ENCODE measurements around the gene TRPC4. TPM values are rescaled to one million over a fixed set of nuclear protein-coding genes. Genes with fewer than 3 reads are reported as not detected.

The TRPC4 gene
- total and polyA plus RNA-seq, 2 donors (not counting 3 experiments of a cell fraction or from before 2014, with no cell fraction given): 0.04 to 0.64 TPM

DNA sequence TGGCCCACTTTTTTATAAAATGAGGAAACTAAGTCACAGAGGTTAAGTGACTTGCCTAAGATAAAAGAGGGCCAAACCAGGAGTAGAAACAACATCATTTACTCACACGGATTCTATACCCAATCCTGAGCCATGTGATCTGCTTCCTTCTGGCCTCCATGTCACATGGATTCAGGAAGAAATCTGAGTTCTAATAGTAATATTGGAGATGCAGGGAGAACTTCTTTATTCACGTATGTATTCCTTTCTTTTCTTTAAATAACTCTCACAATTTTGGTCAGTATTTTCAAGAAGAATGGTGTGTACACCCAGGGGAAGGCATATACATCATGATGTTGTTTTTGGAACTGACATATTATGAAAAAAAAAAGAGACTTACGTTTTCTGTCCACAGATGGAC, 272.8 kb downstream of the TRPC4 start:
- Histone ChIP-seq H3K4me2 (ENCODE audit: insufficient read depth, low read length) (no peak overlapping the region), H3K9me3 (replicated peaks; ENCODE audit: control insufficient read depth, insufficient read depth, low read length) (no peaks in the 10 kb centered on the region), H3K36me3 (ENCODE audit: control insufficient read depth in 2 of 2, extremely low read depth in 1 of 2, insufficient read depth in 2 of 2, low read length in 2 of 2) (no peaks in the 10 kb centered on the region), H4K20me1 (replicated peaks; ENCODE audit: control insufficient read depth, extremely low read depth, insufficient read depth, low read length) (no peaks in the 10 kb centered on the region), H3K4me1 (ENCODE audit: control insufficient read depth, extremely low read depth, insufficient read depth, low read length) (peaks cover 12% of the 10 kb centered on the region), H3K27me3 (ENCODE audit: control insufficient read depth in 2 of 2, insufficient read depth in 2 of 2, low read length in 2 of 2) (no peaks in the 10 kb centered on the region), H3K79me2 (ENCODE audit: control insufficient read depth, insufficient read depth, low read length) (no peaks in the 10 kb centered on the region), H3K27ac (ENCODE audit: insufficient read depth, low read depth, low read length) (no peak overlapping the region), H3K4me3 (replicated peaks in 1 of 3; ENCODE audit: insufficient read depth in 1 of 3, low read depth in 1 of 3, low read length in 3 of 3) (no peak overlapping the region), H3K9ac (replicated peaks; ENCODE audit: extremely low read depth, insufficient read depth, low read length) (no peak overlapping the region), H2AFZ (ENCODE audit: low read depth, low read length) (no peak overlapping the region), H3K9me1 (replicated peaks; ENCODE audit: control insufficient read depth, extremely low read depth, insufficient read depth, low read length) (no peaks in the 10 kb centered on the region)
- intact Hi-C loops (cut with micrococcal nuclease) (no loop called here), dilution Hi-C loops (cut with MboI; ENCODE audit: extremely low pct_ligation_motif_present, low sequenced_read_pairs) (no loop called here)
- no peak for DNase-seq (ENCODE audit: low read depth, low spot score)
- no peak for FAIRE-seq
- BruUV-seq (replicated peaks): no TSS peak
- CTCF ChIA-PET: no interaction called here
- TF ChIP-seq MAX (IDR thresholded peaks at IDR 0.05; ENCODE audit: insufficient read depth, insufficient read length): no peak
- no peak for TF ChIP-seq CTCF (IDR thresholded peaks at IDR 0.05; ENCODE audit: extremely low read depth in 1 of 2, insufficient read depth in 1 of 2, low read depth in 1 of 2, low read length in 2 of 2)
- TF ChIP-seq EZH2 (IDR thresholded peaks at IDR 0.05; ENCODE audit: borderline replicate concordance, low read depth, low read length, severe bottlenecking): no peak
- no peak for TF ChIP-seq FOS (IDR thresholded peaks at IDR 0.05; ENCODE audit: borderline replicate concordance, insufficient read depth, low read length)
- no peak for TF ChIP-seq GATA2 (IDR thresholded peaks at IDR 0.05; ENCODE audit: insufficient read depth, insufficient read length, low read depth, low read length)
- TF ChIP-seq JUN (IDR thresholded peaks at IDR 0.05; ENCODE audit: borderline replicate concordance, insufficient read depth, insufficient read length, low read depth): no peak
- no peak for TF ChIP-seq MYC (IDR thresholded peaks at IDR 0.05; ENCODE audit: low read depth, low read length)
- no peak for TF ChIP-seq POLR2A (IDR thresholded peaks at IDR 0.05; ENCODE audit: low read depth, low read length)
- no peak for TF ChIP-seq POLR2AphosphoS5 (IDR thresholded peaks at IDR 0.05; ENCODE audit: insufficient read depth, low read depth, low read length)
- POLR2A ChIA-PET: no interaction called here

All from endothelial cell of umbilical vein (primary cell).